GM23338 (cell line): ENCODE data around the gene JAZF1.

Experiments
- CREB1 ChIP-seq: fragments of 250-450 bp; sonication (Bioruptor Pico); IDR thresholded peaks from 2 replicates; pipeline ENCODE4 v1.5.0; 2020; ENCODE audit warnings: low read depth, mild to moderate bottlenecking, moderate library complexity
- CTCF ChIP-seq, 2 experiments: fragments of 200-600 bp in 1 of 2; sonication (generic) in 1 of 2; conservative IDR thresholded peaks; 2 replicates each; pipeline versions ENCODE4 v1.5.1 to v1.6.1; 2016 to 2017; ENCODE audit warnings: antibody characterized with exemption in 2 of 2, low read depth in 2 of 2, mild to moderate bottlenecking in 2 of 2, moderate library complexity in 1 of 2
- ETS1 ChIP-seq: IDR thresholded peaks from 2 replicates; pipeline ENCODE4 v1.6.1; 2016; ENCODE audit warnings: antibody characterized with exemption
- EZH2 ChIP-seq: fragments of 200-600 bp; sonication (generic); IDR thresholded peaks from one replicate; pipeline ENCODE4 v1.8.0; 2017; ENCODE audit warnings: antibody characterized with exemption, mild to moderate bottlenecking, low read depth; ENCODE audit not compliant: unreplicated experiment
- EZH2phosphoT487 ChIP-seq: fragments of 200-600 bp; sonication (generic); IDR thresholded peaks from one replicate; pipeline ENCODE4 v1.8.1; 2018; ENCODE audit warnings: antibody characterized with exemption; ENCODE audit not compliant: unreplicated experiment
- POLR2AphosphoS5 ChIP-seq: IDR thresholded peaks from 2 replicates; pipeline ENCODE4 v1.6.1; 2016; ENCODE audit warnings: antibody characterized with exemption, low read depth
- REST ChIP-seq: IDR thresholded peaks from one replicate; pipeline ENCODE4 v1.6.1; 2018; ENCODE audit warnings: antibody characterized with exemption; ENCODE audit not compliant: unreplicated experiment
- ZNF114 ChIP-seq: fragments of 250-450 bp; sonication (Bioruptor Pico); IDR thresholded peaks from 2 replicates; pipeline ENCODE4 v1.5.0; 2020; ENCODE audit warnings: mild to moderate bottlenecking, moderate library complexity

GRCh38 chr7:28160551-28160991 is 20.0 kb downstream of the JAZF1 start:
- no peak for TF ChIP-seq POLR2AphosphoS5
- no peak for TF ChIP-seq EZH2
- TF ChIP-seq CTCF (conservative IDR thresholded peaks at IDR 0.05; ENCODE audit: low read depth in 2 of 2), result no peak
- no peak for TF ChIP-seq ETS1
- TF ChIP-seq CREB1 (CRISPR knock-in tag), result no peak
- TF ChIP-seq EZH2phosphoT487, result no peak
- no peak for TF ChIP-seq REST
- TF ChIP-seq ZNF114 (CRISPR knock-in tag), result no peak
